A172 (cell line): Measurements from ENCODE around the gene H2BK1. TPM values are rescaled to one million over a fixed set of nuclear protein-coding genes. Genes with fewer than 3 reads are reported as not detected.

Experiments
- DNase-seq: peaks from one replicate; pipeline ENCODE4 v3.0.0-alpha.2; 2015; ENCODE audit warnings: low spot score
- total RNA-seq: library from RNA; depleted of rRNA; stranded (reverse); fragments of >200 nt; shearing (Covaris generic); gene quantifications from 2 replicates; pipeline ENCODE4 v1.2.3, GENCODE V29; 2014

The H2BK1 gene
- total RNA-seq, 1 experiment from 2014 or later: not detected

GRCh38 chr7:151204383-151205032 is 5.8 kb downstream of the H2BK1 start:
- no peak for DNase-seq

GRCh38 chr7:151202836-151203235 is 7.5 kb downstream of the H2BK1 start:
- no peak for DNase-seq

- DNase-seq: no peak
Observed at GRCh38 chr7:151201751-151202150, 8.5 kb downstream of the H2BK1 start.

GRCh38 chr7:151201344-151201743 is 8.9 kb downstream of the H2BK1 start:
- no peak for DNase-seq

- no peak for DNase-seq
Observed at GRCh38 chr7:151198945-151199848, 11.1 kb downstream of the H2BK1 start.

GRCh38 chr7:151197932-151198331 is 12.4 kb downstream of the H2BK1 start:
- no peak for DNase-seq

- no peak for DNase-seq
Observed at GRCh38 chr7:151195616-151196450, 14.5 kb downstream of the H2BK1 start.

GRCh38 chr7:151194188-151194587 is 16.1 kb downstream of the H2BK1 start:
- no peak for DNase-seq

GRCh38 chr7:151193203-151193978 is 16.9 kb downstream of the H2BK1 start:
- DNase-seq: no peak

GRCh38 chr7:151192002-151192539 is 18.2 kb downstream of the H2BK1 start:
- DNase-seq: no peak

GRCh38 chr7:151191544-151191943 is 18.7 kb downstream of the H2BK1 start:
- no peak for DNase-seq

GRCh38 chr7:151189038-151189437 is 21.2 kb downstream of the H2BK1 start:
- no peak for DNase-seq

- no peak for DNase-seq
Observed at GRCh38 chr7:151188252-151188542, 22.1 kb downstream of the H2BK1 start.

- no peak for DNase-seq
Observed at GRCh38 chr7:151187409-151188251, 22.7 kb downstream of the H2BK1 start.

GRCh38 chr7:151186640-151187408 is 23.5 kb downstream of the H2BK1 start, which contains the start of gene ASB10:
Gene ASB10 (minus strand): TSS chr7:151187250. CDS start chr7:151187130, 120 bp downstream.
- DNase-seq: no peak

GRCh38 chr7:151185762-151186639 is 24.3 kb downstream of the H2BK1 start:
- no peak for DNase-seq

GRCh38 chr7:151181011-151181431 is 29.3 kb downstream of the H2BK1 start:
- DNase-seq: no peak

GRCh38 chr7:151179946-151180345 is 30.3 kb downstream of the H2BK1 start:
- DNase-seq: no peak
